Stomach smooth muscle (tissue), 2 donors: ENCODE data around the gene RHBDD1.

Experiments
- H3K27ac ChIP-seq: one replicate; pipeline ENCODE4 v1.7.0; 2013; ENCODE audit warnings: mild to moderate bottlenecking, low read length, inconsistent platforms
- H3K27me3 ChIP-seq, 2 donors: one replicate each; pipeline ENCODE4 v1.7.0; 2013; ENCODE audit warnings: low read length in 2 of 2; ENCODE audit not compliant: insufficient read depth in 2 of 2, control insufficient read depth in 1 of 2
- H3K36me3 ChIP-seq, 2 donors: one replicate each; pipeline ENCODE4 v1.7.0; 2013; ENCODE audit warnings: low read length in 2 of 2; ENCODE audit not compliant: control insufficient read depth in 2 of 2, insufficient read depth in 2 of 2
- H3K4me1 ChIP-seq: one replicate; pipeline ENCODE4 v1.7.0; 2013; ENCODE audit warnings: low read length; ENCODE audit not compliant: control insufficient read depth, insufficient read depth
- H3K4me3 ChIP-seq, 2 donors: one replicate each; pipeline ENCODE4 v1.7.0; 2013; ENCODE audit warnings: low read length in 2 of 2
- H3K9ac ChIP-seq, 2 donors: one replicate each; pipeline ENCODE4 v1.7.0; 2013; ENCODE audit warnings: low read length in 2 of 2, mild to moderate bottlenecking in 1 of 2
- H3K9me3 ChIP-seq, 2 donors: one replicate each; pipeline ENCODE4 v1.7.0; 2013; ENCODE audit warnings: low read length in 2 of 2; ENCODE audit not compliant: control insufficient read depth in 2 of 2
- donor health status: healthy.
- donor health status: Pancreatic carcinoma.

RHBDD1 gene

GRCh38 chr2:226794751-226795171, 41.1 kb upstream of the RHBDD1 start:
- H3K9me3 ChIP-seq: no peaks in the 10 kb centered on the region
- peak overlapping the region; percentile 79 to 82 for H3K4me3 ChIP-seq
- peak overlapping the region; percentile 89 for H3K27ac ChIP-seq
- no peaks in the 10 kb centered on the region for H3K27me3 ChIP-seq
- H3K9ac ChIP-seq: peak overlapping the region; percentile 87 to 89
- no peaks in the 10 kb centered on the region for H3K36me3 ChIP-seq
- peaks cover 57% of the 10 kb centered on the region for H3K4me1 ChIP-seq

- H3K4me3 ChIP-seq: peak overlapping the region; percentile 79 to 82
- H3K9ac ChIP-seq: peak overlapping the region; percentile 58 to 89
- peak overlapping the region; percentile 89 for H3K27ac ChIP-seq
- no peaks in the 10 kb centered on the region for H3K9me3 ChIP-seq
- no peaks in the 10 kb centered on the region for H3K27me3 ChIP-seq
- H3K36me3 ChIP-seq: no peaks in the 10 kb centered on the region
- peaks cover 60% of the 10 kb centered on the region for H3K4me1 ChIP-seq
Observed at GRCh38 chr2:226795281-226796011, 40.4 kb upstream of the RHBDD1 start.

- Histone ChIP-seq H3K4me3 (peak overlapping the region; percentile 79 to 82), H3K9ac (peak overlapping the region; percentile 58 to 89), H3K27me3 (no peaks in the 10 kb centered on the region), H3K4me1 (peaks cover 60% of the 10 kb centered on the region), H3K36me3 (no peaks in the 10 kb centered on the region), H3K9me3 (no peaks in the 10 kb centered on the region), H3K27ac (peak overlapping the region; percentile 89)
Observed at GRCh38 chr2:226796012-226796839, 39.6 kb upstream of the RHBDD1 start.

GRCh38 chr2:226796840-226797288, 39.0 kb upstream of the RHBDD1 start:
- Histone ChIP-seq H3K27ac (peak overlapping the region; percentile 89), H3K4me3 (peak overlapping the region; percentile 79 to 82), H3K27me3 (no peaks in the 10 kb centered on the region), H3K9me3 (no peaks in the 10 kb centered on the region), H3K9ac (peak overlapping the region; percentile 58 to 89), H3K4me1 (peaks cover 64% of the 10 kb centered on the region), H3K36me3 (no peaks in the 10 kb centered on the region)

- H3K4me1 ChIP-seq: peaks cover 58% of the 10 kb centered on the region
- H3K4me3 ChIP-seq: peak overlapping the region; percentile 79 to 82
- no peaks in the 10 kb centered on the region for H3K36me3 ChIP-seq
- H3K9ac ChIP-seq: peak overlapping the region; percentile 42 to 89
- H3K27ac ChIP-seq: peak overlapping the region; percentile 89
- no peaks in the 10 kb centered on the region for H3K27me3 ChIP-seq
- H3K9me3 ChIP-seq: no peaks in the 10 kb centered on the region
Observed at GRCh38 chr2:226797289-226797988, 38.4 kb upstream of the RHBDD1 start.

GRCh38 chr2:226797989-226798421, 37.8 kb upstream of the RHBDD1 start:
- Histone ChIP-seq H3K27ac (peak overlapping the region; percentile 89), H3K4me3 (peak overlapping the region; percentile 79 to 82), H3K4me1 (peaks cover 55% of the 10 kb centered on the region), H3K9ac (peak overlapping the region; percentile 51 to 72), H3K27me3 (no peaks in the 10 kb centered on the region), H3K36me3 (no peaks in the 10 kb centered on the region), H3K9me3 (no peaks in the 10 kb centered on the region)

GRCh38 chr2:226798422-226799210, 37.2 kb upstream of the RHBDD1 start:
- Histone ChIP-seq H3K36me3 (no peaks in the 10 kb centered on the region), H3K27ac (peak overlapping the region; percentile 89), H3K4me1 (peaks cover 55% of the 10 kb centered on the region), H3K27me3 (no peaks in the 10 kb centered on the region), H3K9me3 (no peaks in the 10 kb centered on the region), H3K4me3 (peak overlapping the region; percentile 79 to 82), H3K9ac (peak overlapping the region; percentile 68 to 72)

- Histone ChIP-seq H3K9ac (peak within 1 kb of the TSS; percentile 72 to 82), H3K27ac (peak within 1 kb of the TSS; percentile 89), H3K4me3 (peak within 1 kb of the TSS; percentile 79 to 82), H3K9me3 (no peaks in the 10 kb centered on the region), H3K36me3 (no peaks in the 10 kb centered on the region), H3K4me1 (peaks cover 55% of the 10 kb centered on the region), H3K27me3 (no peaks in the 10 kb centered on the region)
Observed at GRCh38 chr2:226799211-226799975, 36.5 kb upstream of the RHBDD1 start, which contains the start of gene IRS1. Gene IRS1 (minus strand): TSS chr2:226799820. CDS start chr2:226798738, 1,082 bp downstream.
